RWPE2 (cell line): ENCODE measurements around the gene UGT1A8.

Experiments
- ATAC-seq: fragments of 200-7000 bp; cut with Tn5 transposase; 3 replicates; pipeline ENCODE4 v1.9.1; 2021; ENCODE audit warnings: low read depth
- DNase-seq: peaks from one replicate; pipeline ENCODE4 v3.0.0-alpha.2; 2020; ENCODE audit warnings: low spot score
- H3K27ac ChIP-seq: fragments of 450-650 bp; 2 replicates; pipeline ENCODE4 v1.5.1; 2017; ENCODE audit warnings: mild to moderate bottlenecking; ENCODE audit not compliant: poor library complexity, severe bottlenecking
- H3K27me3 ChIP-seq: fragments of 250-450 bp; sonication (Bioruptor Pico); 2 replicates; pipeline ENCODE4 v1.5.1; 2021; ENCODE audit warnings: mild to moderate bottlenecking, moderate library complexity; ENCODE audit not compliant: insufficient read depth, poor library complexity, severe bottlenecking
- H3K36me3 ChIP-seq: fragments of 250-450 bp; sonication (Bioruptor Pico); 2 replicates; pipeline ENCODE4 v1.5.1; 2020; ENCODE audit warnings: low read depth, mild to moderate bottlenecking, moderate library complexity
- H3K4me1 ChIP-seq: fragments of 250-450 bp; sonication (Bioruptor Pico); 2 replicates; pipeline ENCODE4 v1.5.1; 2021; ENCODE audit warnings: mild to moderate bottlenecking, moderate library complexity; ENCODE audit not compliant: insufficient read depth, poor library complexity, severe bottlenecking
- H3K4me3 ChIP-seq: fragments of 250-450 bp; sonication (Bioruptor Pico); 2 replicates; pipeline ENCODE4 v1.5.1; 2021; ENCODE audit warnings: mild to moderate bottlenecking, moderate library complexity; ENCODE audit not compliant: severe bottlenecking
- H3K9me3 ChIP-seq: fragments of 250-450 bp; sonication (Bioruptor Pico); 2 replicates; pipeline ENCODE4 v1.5.1; 2021; ENCODE audit warnings: mild to moderate bottlenecking, moderate library complexity; ENCODE audit not compliant: severe bottlenecking
- TF ChIP-seq, protein P1 (sequence below): fragments of 450-650 bp; IDR thresholded peaks from one replicate; pipeline ENCODE4 v1.5.1; 2017; ENCODE audit warnings: mild to moderate bottlenecking, moderate library complexity; ENCODE audit not compliant: poor library complexity, severe bottlenecking

Gene UGT1A8

DNA sequence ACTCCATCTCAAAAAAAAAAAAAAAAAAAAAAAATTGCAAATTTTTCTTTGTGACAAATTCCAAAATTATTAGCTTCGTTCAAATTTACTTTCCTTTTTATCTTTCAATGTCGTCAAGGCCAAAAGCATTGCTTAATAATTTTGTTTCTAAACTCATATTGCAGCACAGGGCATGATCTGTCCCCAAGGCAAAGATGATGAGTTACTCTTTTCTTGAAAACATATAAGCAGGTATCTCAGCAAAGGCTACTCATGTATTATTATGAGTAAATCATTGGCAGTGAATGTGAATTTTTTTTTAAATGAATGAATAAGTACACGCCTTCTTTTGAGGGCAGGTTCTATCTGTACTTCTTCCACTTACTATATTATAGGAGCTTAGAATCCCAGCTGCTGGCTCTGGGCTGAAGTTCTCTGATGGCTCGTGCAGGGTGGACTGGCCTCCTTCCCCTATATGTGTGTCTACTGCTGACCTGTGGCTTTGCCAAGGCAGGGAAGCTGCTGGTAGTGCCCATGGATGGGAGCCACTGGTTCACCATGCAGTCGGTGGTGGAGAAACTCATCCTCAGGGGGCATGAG is 64.2 kb downstream of the UGT1A8 start, which contains the start of gene UGT1A7:
Gene UGT1A7 (plus strand): TSS at position 381 of the 579 bp plus-strand sequence. CDS start 37 bp downstream, at position 418.
- ATAC-seq (no peak), DNase-seq (no peak)
- Histone ChIP-seq H3K4me1 (no peaks in the 10 kb centered on the region), H3K36me3 (no peaks in the 10 kb centered on the region), H3K27ac (no peak within 1 kb of the TSS), H3K4me3 (no peak within 1 kb of the TSS), H3K9me3 (no peaks in the 10 kb centered on the region), H3K27me3 (no peaks in the 10 kb centered on the region)
- TF ChIP-seq, protein P1, sequence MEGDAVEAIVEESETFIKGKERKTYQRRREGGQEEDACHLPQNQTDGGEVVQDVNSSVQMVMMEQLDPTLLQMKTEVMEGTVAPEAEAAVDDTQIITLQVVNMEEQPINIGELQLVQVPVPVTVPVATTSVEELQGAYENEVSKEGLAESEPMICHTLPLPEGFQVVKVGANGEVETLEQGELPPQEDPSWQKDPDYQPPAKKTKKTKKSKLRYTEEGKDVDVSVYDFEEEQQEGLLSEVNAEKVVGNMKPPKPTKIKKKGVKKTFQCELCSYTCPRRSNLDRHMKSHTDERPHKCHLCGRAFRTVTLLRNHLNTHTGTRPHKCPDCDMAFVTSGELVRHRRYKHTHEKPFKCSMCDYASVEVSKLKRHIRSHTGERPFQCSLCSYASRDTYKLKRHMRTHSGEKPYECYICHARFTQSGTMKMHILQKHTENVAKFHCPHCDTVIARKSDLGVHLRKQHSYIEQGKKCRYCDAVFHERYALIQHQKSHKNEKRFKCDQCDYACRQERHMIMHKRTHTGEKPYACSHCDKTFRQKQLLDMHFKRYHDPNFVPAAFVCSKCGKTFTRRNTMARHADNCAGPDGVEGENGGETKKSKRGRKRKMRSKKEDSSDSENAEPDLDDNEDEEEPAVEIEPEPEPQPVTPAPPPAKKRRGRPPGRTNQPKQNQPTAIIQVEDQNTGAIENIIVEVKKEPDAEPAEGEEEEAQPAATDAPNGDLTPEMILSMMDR: no peak

DNA sequence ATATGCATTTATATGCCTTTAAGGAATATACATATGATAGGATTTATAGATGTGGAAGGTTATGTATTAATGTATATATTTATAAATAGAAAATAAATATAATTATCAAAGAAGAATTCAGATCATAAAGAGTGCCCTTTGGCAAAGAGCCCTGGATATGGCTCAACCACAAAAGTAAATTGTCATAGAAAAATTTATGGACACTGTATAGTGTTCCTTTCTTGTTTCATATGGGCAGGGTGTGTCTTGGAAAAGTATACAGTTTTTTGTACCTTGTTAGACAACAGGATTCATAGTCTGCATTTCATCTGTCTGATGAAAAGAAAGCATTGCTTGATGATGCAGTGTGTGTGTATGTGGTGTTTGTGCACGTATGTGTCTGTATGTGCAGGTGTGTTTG is 67.2 kb downstream of the UGT1A8 start:
- H3K4me1 ChIP-seq: peaks cover under 1% of the 10 kb centered on the region
- ATAC-seq: no peak
- H3K27ac ChIP-seq: no peak overlapping the region
- TF ChIP-seq, protein P1: no peak
- DNase-seq: no peak
- H3K27me3 ChIP-seq: no peaks in the 10 kb centered on the region
- H3K9me3 ChIP-seq: no peaks in the 10 kb centered on the region
- H3K36me3 ChIP-seq: no peaks in the 10 kb centered on the region
- H3K4me3 ChIP-seq: no peak overlapping the region

DNA sequence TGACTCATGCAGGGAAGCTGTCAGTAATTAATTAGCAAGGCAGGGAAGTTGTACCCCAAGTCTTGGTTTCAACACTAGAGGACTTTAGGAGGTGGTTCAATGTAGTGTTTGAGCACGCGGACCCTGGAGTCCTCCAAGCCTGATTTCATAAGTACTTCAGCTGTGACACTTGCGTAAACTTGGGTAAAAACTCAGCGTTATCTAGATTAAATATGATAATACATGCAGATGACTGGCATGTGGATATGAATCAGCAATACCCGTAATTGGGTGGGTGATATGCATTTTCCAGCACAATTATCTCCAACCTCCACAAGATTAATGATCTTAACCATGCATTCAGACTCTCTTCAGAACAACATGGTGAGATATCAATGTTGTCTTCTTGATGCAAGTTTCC is 69.5 kb downstream of the UGT1A8 start:
- Histone ChIP-seq H3K36me3 (no peaks in the 10 kb centered on the region), H3K4me1 (peaks cover 19% of the 10 kb centered on the region), H3K27ac (no peak overlapping the region), H3K27me3 (no peaks in the 10 kb centered on the region), H3K9me3 (no peaks in the 10 kb centered on the region), H3K4me3 (no peak overlapping the region)
- TF ChIP-seq, protein P1: no peak
- DNase-seq (no peak), ATAC-seq (no peak)

DNA sequence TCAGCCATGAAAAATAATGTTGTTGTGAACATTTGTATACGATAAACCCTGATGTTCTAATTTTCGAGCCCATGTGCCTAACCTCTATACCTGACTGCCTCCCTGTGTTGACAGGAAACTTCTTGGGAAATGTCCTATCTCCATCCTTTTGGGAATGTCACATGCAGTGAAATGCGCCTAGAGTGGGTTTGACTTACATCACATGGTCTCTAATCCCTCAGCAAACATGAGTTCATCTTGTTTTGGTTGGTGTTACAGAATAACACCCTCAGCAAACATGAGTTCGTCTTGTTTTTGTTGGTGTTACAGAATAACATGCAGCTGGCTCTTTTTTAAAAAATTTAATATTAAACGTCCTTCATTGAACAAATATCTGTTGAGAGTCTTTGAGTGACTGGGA is 70.9 kb downstream of the UGT1A8 start:
- Histone ChIP-seq H3K36me3 (no peaks in the 10 kb centered on the region), H3K27me3 (no peaks in the 10 kb centered on the region), H3K27ac (no peak overlapping the region), H3K4me3 (no peak overlapping the region), H3K4me1 (peaks cover 25% of the 10 kb centered on the region), H3K9me3 (no peaks in the 10 kb centered on the region)
- no peak for ATAC-seq
- no peak for DNase-seq
- TF ChIP-seq, protein P1: no peak

DNA sequence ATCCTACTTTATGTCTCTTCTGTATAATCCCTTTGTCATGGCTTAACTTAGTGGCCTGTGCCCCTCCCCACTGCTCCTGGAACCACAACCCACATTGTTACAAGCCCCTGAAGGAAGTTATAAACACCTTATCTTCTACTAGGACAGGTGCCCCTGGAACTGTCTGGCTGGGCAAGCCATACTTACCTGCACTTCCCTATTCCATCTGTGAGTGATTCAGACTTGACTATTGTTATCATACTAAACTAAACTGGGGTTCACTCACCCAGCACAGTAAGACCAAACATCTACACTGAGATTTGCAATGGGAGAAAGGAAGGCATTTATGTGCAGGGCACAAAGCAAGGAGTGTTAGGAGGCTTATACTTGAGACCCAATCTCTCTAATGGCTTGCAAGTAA is 71.6 kb downstream of the UGT1A8 start:
- peaks cover 25% of the 10 kb centered on the region for H3K4me1 ChIP-seq
- H3K4me3 ChIP-seq: no peak overlapping the region
- DNase-seq: no peak
- no peaks in the 10 kb centered on the region for H3K9me3 ChIP-seq
- H3K27ac ChIP-seq: peak overlapping the region; percentile 87
- H3K27me3 ChIP-seq: no peaks in the 10 kb centered on the region
- H3K36me3 ChIP-seq: no peaks in the 10 kb centered on the region
- TF ChIP-seq, protein P1: no peak
- no peak for ATAC-seq
